ENCODE results near the gene SLC22A3. TPM values are rescaled to one million over a fixed set of nuclear protein-coding genes. Genes with fewer than 3 reads are reported as not detected.

The SLC22A3 gene
- total RNA-seq, 6 experiments from 2014 or later: 16.3 to 49.3 (median 32.0) TPM

- Histone ChIP-seq H3K4me3 (no peak overlapping the region), H3K27ac (no peak overlapping the region), H3K27me3 (no peaks in the 10 kb centered on the region), H3K4me1 (no peaks in the 10 kb centered on the region), H3K9me3 (no peaks in the 10 kb centered on the region), H3K36me3 (no peaks in the 10 kb centered on the region)
- ATAC-seq (no peak), DNase-seq (no peak)
- 80% methylated on average over 1 of the region's 1 CpG for WGBS (ENCODE audit: insufficient coverage, low coverage, low lambda C conversion rate, missing lambda C conversion rate)
- no peak for TF ChIP-seq POLR2A (IDR thresholded peaks at IDR 0.05)
- no peak for TF ChIP-seq CTCF (IDR thresholded peaks at IDR 0.05)
- intact Hi-C loops (cut with DNase I): no loop called here
Observed at GRCh38 chr6:160315310-160315709, 32.9 kb upstream of the SLC22A3 start.

- Histone ChIP-seq H3K4me3 (no peak overlapping the region), H3K9me3 (no peaks in the 10 kb centered on the region), H3K27ac (no peak overlapping the region), H3K36me3 (no peaks in the 10 kb centered on the region), H3K27me3 (no peaks in the 10 kb centered on the region), H3K4me1 (no peaks in the 10 kb centered on the region)
- intact Hi-C loops (cut with DNase I): no loop called here
- no peak for ATAC-seq
- no peak for DNase-seq
- no peak for TF ChIP-seq CTCF (IDR thresholded peaks at IDR 0.05)
- no peak for TF ChIP-seq POLR2A (IDR thresholded peaks at IDR 0.05)
Observed at GRCh38 chr6:160316261-160316660, 31.9 kb upstream of the SLC22A3 start.

- no peak overlapping the region for H3K27ac ChIP-seq
- DNase-seq: no peak
- no peaks in the 10 kb centered on the region for H3K36me3 ChIP-seq
- TF ChIP-seq CTCF (IDR thresholded peaks at IDR 0.05): no peak
- ATAC-seq: no peak
- WGBS (ENCODE audit: insufficient coverage, low coverage, low lambda C conversion rate, missing lambda C conversion rate): no CpG with 5 or more reads among the region's 1 CpG
- H3K27me3 ChIP-seq: no peaks in the 10 kb centered on the region
- no peaks in the 10 kb centered on the region for H3K9me3 ChIP-seq
- intact Hi-C loops (cut with DNase I): no loop called here
- H3K4me1 ChIP-seq: no peaks in the 10 kb centered on the region
- H3K4me3 ChIP-seq: no peak overlapping the region
Observed at GRCh38 chr6:160319246-160319645, 28.9 kb upstream of the SLC22A3 start.

GRCh38 chr6:160321729-160322505, 26.3 kb upstream of the SLC22A3 start:
- no peak for DNase-seq
- no peaks in the 10 kb centered on the region for H3K4me1 ChIP-seq
- H3K27me3 ChIP-seq: no peaks in the 10 kb centered on the region
- H3K9me3 ChIP-seq: no peaks in the 10 kb centered on the region
- intact Hi-C loops (cut with DNase I): no loop called here
- H3K36me3 ChIP-seq: no peaks in the 10 kb centered on the region
- H3K27ac ChIP-seq: no peak overlapping the region
- no peak for ATAC-seq
- no peak overlapping the region for H3K4me3 ChIP-seq
- 74% methylated on average over 4 of the region's 5 CpGs for WGBS (ENCODE audit: insufficient coverage, low coverage, low lambda C conversion rate, missing lambda C conversion rate)
- TF ChIP-seq CTCF (IDR thresholded peaks at IDR 0.05) (no peak), POLR2A (IDR thresholded peaks at IDR 0.05) (no peak)

GRCh38 chr6:160327981-160328380, 20.2 kb upstream of the SLC22A3 start:
- Histone ChIP-seq H3K27ac (no peak overlapping the region), H3K4me1 (no peaks in the 10 kb centered on the region), H3K4me3 (no peak overlapping the region), H3K27me3 (no peaks in the 10 kb centered on the region), H3K9me3 (no peaks in the 10 kb centered on the region), H3K36me3 (no peaks in the 10 kb centered on the region)
- no peak for ATAC-seq
- TF ChIP-seq POLR2A (IDR thresholded peaks at IDR 0.05) (no peak), CTCF (IDR thresholded peaks at IDR 0.05) (no peak)
- 75% methylated on average over 2 of the region's 3 CpGs for WGBS (ENCODE audit: insufficient coverage, low coverage, low lambda C conversion rate, missing lambda C conversion rate)
- no peak for DNase-seq
- intact Hi-C loops (cut with DNase I): no loop called here
